Nucleus accumbens (tissue), 56 donors: ENCODE data around the gene FRMD4B.

Source experiments
- DNase-seq, 56 donors: peaks; one replicate each; lab custom pipeline; 2025; lab: John Stamatoyannopoulos, UW

FRMD4B gene

GRCh38 chr3:69370156-69370883 lies 15.6 kb downstream of the FRMD4B start:
- peak in 41 of 56 donors; percentile 10 to 71 (median 39) for DNase-seq

GRCh38 chr3:69368129-69368741 lies 17.7 kb downstream of the FRMD4B start:
- DNase-seq = no peak

GRCh38 chr3:69367586-69367985 lies 18.3 kb downstream of the FRMD4B start:
- no peak for DNase-seq

GRCh38 chr3:69364354-69364753 lies 21.5 kb downstream of the FRMD4B start:
- DNase-seq = peak in 1 of 56 donors; percentile 17

DNA sequence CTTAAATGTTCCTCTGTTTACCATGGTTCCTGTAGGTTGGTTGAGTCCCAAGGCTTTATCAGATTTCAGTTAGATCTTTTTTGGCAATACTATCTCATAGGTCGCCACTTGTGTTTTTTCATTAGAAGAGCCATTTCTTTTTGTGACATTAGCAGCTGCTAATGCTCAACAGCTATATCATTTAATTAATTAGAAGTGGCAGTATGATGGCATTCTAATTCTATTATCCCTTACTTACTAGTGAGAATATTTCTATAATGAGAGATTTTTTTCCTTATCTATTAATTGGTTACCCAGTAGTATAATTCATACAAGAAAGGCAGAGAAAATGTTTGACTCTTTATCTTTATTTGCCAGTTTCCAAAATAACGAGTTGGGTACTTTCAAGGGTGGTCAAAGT lies 25.2 kb downstream of the FRMD4B start:
- no peak for DNase-seq

DNA sequence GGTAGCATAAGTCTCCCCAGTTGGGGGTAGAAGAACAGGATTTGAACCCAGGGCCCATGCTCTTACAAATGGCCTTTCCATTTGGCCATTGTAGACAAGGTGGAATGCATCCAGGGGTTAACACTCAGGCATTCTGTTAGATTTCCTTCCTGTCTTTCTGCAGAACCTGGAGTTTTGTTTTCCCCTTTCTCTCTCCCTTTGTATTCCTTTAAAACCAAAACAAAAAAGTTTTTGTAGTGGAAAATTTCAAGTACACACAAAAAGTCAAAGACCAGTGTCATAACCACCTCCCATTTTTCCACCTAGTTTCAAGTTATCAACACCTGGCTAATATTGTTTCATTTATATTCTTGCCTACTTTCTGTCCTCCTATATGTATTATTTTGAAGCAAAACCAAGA lies 26.0 kb downstream of the FRMD4B start:
- DNase-seq = no peak

DNA sequence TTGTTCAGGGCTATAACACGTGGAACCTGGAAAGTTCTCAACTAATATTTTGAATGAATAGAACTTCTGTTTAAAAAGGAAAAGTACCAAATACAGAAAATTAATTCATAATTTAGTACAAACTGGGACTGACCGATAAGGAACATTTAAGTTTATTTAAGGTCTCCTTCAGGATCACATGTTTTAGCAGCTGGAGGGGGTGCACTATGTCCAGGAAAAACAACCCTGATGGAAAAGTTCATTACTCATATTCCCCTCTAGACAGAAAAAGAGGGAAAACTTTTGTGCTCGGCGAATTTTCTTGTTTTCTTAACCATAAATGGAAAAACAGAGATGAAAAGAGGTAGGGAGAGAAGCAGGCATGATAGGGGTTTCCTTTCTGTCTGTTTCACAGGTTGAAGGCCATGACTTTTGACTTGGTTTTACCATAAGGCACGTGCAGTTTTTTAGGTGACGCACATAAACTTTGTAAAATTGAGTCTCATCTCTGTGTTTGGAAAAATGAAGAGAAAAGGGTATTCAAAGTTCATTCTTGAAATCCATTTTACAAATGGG lies 26.5 kb downstream of the FRMD4B start:
- DNase-seq = no peak

DNA sequence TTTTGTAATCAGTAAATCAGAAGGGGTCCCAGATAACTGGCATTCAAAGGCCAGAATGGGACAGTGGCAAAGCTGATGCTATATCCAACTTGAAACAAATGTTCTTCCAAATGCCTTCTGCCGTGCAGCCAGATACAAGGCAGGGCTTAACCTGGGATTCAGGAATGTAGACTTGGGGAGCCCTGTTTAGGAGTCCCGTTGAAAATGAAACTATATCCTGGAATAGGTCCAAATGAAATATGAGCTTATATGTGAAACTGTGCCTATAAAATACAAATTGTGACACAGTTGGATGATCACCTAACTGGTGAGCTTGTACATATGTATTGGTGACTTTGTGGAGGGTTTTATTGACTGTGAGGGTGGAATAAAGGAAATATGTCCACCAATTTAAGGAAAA lies 28.7 kb downstream of the FRMD4B start:
- no peak for DNase-seq

GRCh38 chr3:69354948-69355347 lies 30.9 kb downstream of the FRMD4B start:
- peak in 4 of 56 donors; percentile 16 to 51 (median 30) for DNase-seq

DNA sequence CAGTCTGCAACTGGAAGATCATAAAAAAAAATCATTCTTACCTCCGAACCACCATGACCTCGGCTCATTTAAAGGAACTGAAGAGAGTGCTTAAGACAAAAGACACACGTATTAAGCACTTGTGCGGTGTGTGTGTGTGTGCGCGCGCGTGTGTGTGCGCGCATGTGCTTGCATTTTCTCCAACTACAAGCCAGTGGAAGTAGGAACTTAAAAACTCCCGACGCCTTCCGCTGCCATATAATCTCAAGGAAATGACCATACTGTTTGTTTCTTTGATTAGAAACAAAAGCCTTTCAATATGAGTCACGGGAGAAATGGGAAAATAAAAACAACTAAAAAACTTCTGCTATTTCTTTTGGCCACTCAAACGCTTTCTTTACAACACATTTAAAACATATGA lies 32.4 kb downstream of the FRMD4B start:
- DNase-seq = peak in 2 of 56 donors; percentile 9 to 28

- DNase-seq = no peak
These were observed 32.8 kb downstream of the FRMD4B start for GRCh38 chr3:69353088-69353478.

DNA sequence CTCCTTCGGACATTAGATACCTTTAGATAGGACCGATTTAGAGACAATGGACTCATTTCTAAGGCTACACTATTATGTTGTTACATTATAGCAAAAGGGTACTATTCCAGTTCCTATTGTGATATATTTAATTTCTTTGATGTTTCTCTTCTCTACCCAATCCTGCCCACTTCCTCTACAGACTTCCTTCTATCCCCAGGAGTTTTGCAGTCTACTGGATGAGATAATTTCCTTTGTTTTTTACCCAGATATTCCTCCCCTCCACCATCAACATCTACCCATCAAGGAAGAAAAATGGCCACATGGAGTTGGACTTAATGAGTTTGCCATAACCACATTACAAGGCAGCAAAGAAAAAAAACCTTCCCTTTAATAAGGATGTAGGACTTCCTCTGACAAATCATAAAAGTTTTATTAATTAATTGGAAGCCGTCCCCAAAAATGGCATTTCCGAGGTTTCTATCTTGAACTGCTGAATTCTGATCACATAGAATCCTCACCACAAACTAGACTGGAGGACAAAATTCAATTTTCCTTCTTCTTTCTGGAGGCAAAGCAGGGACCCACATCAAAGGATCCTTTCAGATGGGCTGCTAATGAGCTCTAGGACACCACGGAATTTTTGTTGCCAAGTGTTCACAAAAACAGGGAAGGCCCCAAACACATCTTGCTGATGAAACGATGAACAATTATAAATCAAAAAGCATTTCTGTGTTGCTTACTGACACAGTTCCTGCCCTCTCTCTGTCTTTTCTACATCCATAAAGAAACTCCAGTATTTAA lies 33.4 kb downstream of the FRMD4B start:
- no peak for DNase-seq

DNA sequence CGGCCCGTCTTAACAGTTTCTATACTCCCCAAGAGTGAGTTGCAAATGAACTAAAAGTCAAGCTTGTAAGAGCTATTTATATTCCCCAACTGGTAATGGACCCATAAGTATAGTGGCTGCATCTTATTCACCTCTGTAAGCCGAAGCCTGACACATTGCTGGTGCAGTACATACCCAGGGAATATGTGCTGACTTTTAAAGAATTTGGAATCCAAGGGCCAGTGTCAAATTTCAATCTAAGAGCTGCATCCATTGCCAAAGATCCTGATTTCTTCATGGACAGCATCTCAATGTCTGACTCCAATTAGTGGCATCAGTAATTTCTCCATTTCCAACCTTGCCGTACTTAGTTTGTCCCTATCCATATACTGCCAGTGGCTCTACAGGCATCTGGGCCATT lies 42.0 kb downstream of the FRMD4B start:
- no peak for DNase-seq

DNA sequence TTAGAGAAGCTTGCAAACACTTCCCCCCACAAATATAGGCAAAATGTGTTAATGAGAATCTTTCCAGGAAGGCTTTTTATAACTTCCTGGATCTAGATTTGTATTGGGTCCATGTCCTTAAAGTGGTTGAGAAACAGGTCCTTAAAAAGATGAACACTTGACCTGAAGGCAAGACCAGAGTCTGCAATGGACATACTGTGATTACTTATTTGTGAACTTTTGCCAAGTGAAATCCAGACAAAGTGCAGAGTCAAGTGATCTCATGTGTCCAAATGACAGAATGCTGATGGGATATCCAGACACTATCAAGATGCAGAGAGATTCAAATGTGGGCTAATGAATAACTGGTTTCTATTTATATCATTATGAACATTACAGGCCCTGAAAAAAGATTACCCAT lies 43.8 kb downstream of the FRMD4B start:
- DNase-seq = no peak

DNA sequence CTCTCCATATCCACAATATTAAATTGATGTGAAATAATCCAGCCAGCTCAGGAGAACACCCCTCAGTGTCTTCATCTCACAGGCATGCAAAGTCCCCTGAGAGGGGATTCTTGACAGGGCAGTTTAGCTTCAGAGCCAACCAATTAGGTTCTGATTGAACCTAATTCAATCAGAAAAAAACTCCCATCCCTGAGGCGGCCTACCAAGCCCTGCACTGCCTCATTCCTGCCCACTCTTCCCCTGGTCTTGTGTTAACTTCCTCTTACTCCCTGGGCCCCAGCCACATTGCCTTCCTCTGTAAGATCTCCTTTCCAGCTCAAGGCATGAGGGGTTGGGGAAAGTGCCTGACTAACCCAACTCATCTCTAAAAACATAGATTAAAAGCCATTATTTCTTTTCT lies 46.1 kb downstream of the FRMD4B start:
- DNase-seq = peak in 2 of 56 donors; percentile 13 to 25

GRCh38 chr3:69338911-69339310 lies 47.0 kb downstream of the FRMD4B start:
- DNase-seq = no peak

GRCh38 chr3:69332934-69333333 lies 53.0 kb downstream of the FRMD4B start:
- DNase-seq = no peak

GRCh38 chr3:69330891-69331400 lies 54.9 kb downstream of the FRMD4B start:
- DNase-seq = peak in 4 of 56 donors; percentile 9 to 46 (median 30)

DNA sequence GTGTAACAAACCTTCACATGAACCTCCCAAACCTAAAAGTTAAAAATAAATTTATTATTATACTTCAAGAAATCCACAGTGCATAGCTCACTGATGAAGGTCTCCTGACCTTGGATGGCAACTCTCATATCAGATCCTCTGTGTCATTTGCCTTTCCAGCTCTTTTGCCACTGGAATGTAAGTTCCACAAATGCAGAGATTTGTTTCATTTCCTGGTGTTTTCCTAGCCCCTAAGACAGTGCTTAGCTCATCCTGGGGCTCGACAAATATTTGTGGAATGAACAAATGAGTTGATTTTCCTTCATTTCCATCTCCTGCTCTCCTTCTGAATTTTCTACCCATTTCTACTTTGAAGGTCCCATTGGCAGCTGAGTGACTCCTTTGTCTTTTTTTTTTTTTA lies 56.0 kb downstream of the FRMD4B start:
- DNase-seq = no peak

- no peak for DNase-seq
These were observed 57.0 kb downstream of the FRMD4B start for GRCh38 chr3:69328963-69329302.
